Skin epidermis (tissue), 12 donors: ENCODE measurements around the gene CENPP.
"Not testable (repeated sequence)": the region's sequence is repeated elsewhere in the genome, so short reads cannot be mapped to it uniquely, and the experiment has no call there.

Experiments used
- H3K27ac ChIP-seq, 21 experiments: fragments of 200-600 bp; sonication (generic) in 11 of 21; one replicate each; pipeline ENCODE4 v1.5.0; 2020; ENCODE audit warnings: mild to moderate bottlenecking in 3 of 21, inconsistent platforms in 2 of 21, moderate library complexity in 2 of 21
- H3K4me3 ChIP-seq, 7 experiments: fragments of 200-600 bp; sonication (generic) in 2 of 7; one replicate each; pipeline ENCODE4 v1.5.0; 2020; ENCODE audit warnings: inconsistent platforms in 2 of 7, mild to moderate bottlenecking in 2 of 7, moderate library complexity in 1 of 7

Gene CENPP

DNA sequence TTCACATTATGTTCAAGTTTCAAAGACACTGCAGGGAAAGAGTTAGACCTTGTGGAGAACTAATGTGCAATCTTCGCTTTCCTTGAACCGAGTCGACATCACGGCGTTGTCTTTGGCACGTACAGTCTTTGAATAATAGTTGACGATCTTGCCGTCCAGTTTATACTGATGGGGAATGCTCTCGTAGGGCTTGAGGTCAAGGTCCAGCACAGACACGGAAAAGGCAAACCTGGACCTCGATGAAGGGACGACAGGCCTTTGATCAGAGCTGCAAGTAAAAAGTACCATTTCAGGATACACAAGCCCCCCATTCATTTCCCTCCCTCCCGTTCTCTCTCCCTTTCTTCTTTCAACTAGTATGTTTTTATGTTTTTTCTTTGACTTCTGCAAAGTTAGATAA lies 290.0 kb downstream of the CENPP start:
- Histone ChIP-seq H3K27ac (peak overlapping the region in 15 of 21 experiments; percentile 5 to 87 (median 72)), H3K4me3 (no peak overlapping the region)

DNA sequence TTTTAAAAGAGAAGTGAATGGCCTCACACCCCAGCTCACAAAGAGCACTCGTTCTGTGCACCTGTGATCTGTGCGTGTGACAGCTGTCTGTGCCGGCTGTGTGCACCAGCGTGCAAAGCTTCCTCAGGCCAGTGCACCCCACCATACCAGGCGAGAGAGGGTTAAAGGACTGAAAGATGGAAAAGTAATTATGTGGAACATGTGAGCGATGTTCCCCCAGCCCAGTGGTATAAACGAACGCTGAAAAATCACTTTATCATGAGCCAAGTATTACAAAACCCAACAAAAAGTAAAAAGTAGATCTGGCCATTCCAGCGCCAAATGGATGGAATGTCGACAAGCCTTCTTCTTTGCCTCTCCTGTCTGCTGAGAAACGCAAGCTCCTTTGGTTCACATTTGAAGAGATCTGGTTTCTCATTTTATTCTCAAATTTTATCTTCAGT lies 290.5 kb downstream of the CENPP start:
- no peak overlapping the region for H3K4me3 ChIP-seq
- peak overlapping the region in 18 of 21 experiments; percentile 44 to 87 (median 73) for H3K27ac ChIP-seq

GRCh38 chr9:92616655-92617111 lies 290.9 kb downstream of the CENPP start:
- no peak overlapping the region for H3K4me3 ChIP-seq
- peak overlapping the region in 18 of 21 experiments; percentile 40 to 87 (median 74) for H3K27ac ChIP-seq

GRCh38 chr9:92617195-92617813 lies 291.6 kb downstream of the CENPP start:
- Histone ChIP-seq H3K4me3 (no peak overlapping the region), H3K27ac (peak overlapping the region in 20 of 21 experiments; percentile 40 to 87 (median 73))

GRCh38 chr9:92617951-92618510 lies 292.3 kb downstream of the CENPP start:
- H3K4me3 ChIP-seq: no peak overlapping the region
- peak overlapping the region in 18 of 21 experiments; percentile 10 to 87 (median 72) for H3K27ac ChIP-seq

GRCh38 chr9:92618633-92619225 lies 293.0 kb downstream of the CENPP start:
- Histone ChIP-seq H3K4me3 (no peak overlapping the region), H3K27ac (peak overlapping the region in 17 of 21 experiments; percentile 16 to 87 (median 72))

DNA sequence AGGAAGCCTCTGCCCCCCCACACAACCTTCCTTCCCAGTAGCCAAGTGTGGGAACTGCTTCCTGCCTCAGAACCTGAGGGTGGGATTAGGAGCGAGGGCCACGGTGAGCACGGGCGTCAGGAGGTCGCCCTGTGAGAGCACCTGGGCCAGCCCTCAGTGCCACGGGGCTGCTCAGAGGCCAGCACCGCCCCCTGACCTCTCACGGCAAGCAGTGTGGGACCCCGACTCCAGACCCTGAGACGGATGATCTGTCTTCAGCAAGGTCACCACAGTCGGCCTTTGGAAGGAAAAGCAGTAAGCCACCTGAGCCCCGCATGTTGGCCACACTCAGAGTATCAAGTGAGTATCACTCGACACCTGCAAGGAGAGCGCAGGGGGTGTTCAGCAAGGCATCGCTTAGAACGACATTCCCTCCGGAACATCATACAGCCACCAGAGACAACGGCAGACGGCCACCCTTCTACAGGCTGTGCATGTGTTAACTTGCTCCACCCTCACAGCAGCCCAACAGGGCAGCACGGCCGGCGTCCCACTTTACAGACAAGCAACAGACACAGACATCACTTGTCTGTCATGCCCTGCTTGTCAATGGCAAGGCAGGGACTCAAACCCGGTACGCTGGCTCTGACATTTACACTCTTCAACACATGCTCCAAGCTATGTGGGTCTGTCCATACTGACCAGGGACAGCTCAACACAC lies 294.0 kb downstream of the CENPP start:
- Histone ChIP-seq H3K4me3 (no peak overlapping the region), H3K27ac (peak overlapping the region in 2 of 21 experiments; percentile 1 to 16)

- Histone ChIP-seq H3K27ac (peak overlapping the region in 4 of 21 experiments; percentile 6 to 55 (median 28)), H3K4me3 (no peak overlapping the region)
These were observed 295.1 kb downstream of the CENPP start for GRCh38 chr9:92620845-92621244.

DNA sequence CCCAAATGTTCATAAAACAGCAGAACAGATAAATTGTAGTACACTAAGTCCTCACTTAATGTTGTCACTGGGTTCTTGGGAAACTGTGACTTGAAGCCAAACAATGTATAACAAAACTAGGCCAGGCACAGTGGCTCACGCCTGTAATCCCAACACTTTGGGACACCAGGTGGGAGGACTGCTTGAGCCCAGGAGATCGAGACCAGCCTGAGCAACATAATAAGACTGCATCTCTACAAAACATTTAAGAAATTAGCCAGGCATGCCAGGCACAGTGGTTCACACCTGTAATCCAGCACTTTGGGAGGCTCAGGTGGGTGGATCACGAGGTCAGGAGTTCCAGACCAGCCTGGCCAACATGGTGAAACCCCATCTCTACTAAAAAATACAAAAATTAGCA lies 298.2 kb downstream of the CENPP start:
- H3K27ac ChIP-seq: not testable (repeated sequence)

GRCh38 chr9:92626484-92626883 lies 300.7 kb downstream of the CENPP start:
- H3K27ac ChIP-seq: no peak overlapping the region
- no peak overlapping the region for H3K4me3 ChIP-seq

More for the DNA sequence above, 298.2 kb downstream of the CENPP start:
- H3K4me3 ChIP-seq: not testable (repeated sequence)

- H3K27ac ChIP-seq: peak overlapping the region in 1 of 21 experiments; percentile 32
- no peak overlapping the region for H3K4me3 ChIP-seq
These were observed 301.9 kb downstream of the CENPP start for GRCh38 chr9:92627651-92628050.

DNA sequence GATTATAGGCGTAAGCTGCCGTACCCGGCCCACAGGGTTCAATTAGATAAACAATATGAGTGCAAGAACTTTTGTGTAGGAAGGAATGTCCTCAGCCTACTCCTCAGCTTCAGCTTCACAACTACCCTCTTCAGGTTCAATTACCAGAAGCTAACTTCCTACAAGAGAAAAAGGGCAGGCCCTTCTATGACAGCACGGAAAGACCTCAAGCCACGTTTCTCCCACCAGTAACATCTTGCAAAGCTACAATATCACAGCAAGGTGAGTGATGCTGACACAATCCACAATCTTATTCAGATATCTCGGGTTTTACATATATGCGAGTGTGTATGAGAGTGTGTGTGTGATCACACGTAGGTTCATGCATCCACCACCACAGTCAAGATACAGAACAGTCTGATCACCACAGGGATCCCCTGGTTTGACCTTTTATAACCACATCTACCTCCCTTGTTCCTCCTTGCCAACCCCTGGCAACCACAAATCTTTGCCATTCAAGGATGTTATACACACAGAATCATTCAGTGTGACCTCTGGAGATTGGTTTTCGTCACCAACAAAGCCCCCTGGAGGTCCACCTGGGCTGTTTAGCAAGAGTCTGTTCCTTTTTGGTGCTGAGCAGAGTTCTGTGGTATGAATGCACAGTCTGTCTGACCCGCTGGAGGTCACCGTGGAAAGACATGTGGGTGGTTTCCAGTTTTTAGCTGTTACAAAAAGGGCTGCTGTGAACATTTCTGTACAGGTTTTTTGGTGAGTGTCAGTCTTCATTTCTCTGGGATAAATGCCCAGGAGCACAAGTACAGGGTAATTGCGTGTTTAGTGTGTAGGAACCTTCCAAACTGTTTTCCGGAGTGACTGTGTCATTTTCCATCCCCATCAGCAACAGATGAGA lies 305.9 kb downstream of the CENPP start:
- Histone ChIP-seq H3K27ac (peak overlapping the region in 1 of 21 experiments; percentile 44), H3K4me3 (no peak overlapping the region)

- H3K4me3 ChIP-seq: no peak overlapping the region
- H3K27ac ChIP-seq: peak overlapping the region in 2 of 21 experiments; percentile 17 to 44
These were observed 306.9 kb downstream of the CENPP start for GRCh38 chr9:92632641-92633040.

GRCh38 chr9:92633614-92634278 lies 308.0 kb downstream of the CENPP start:
- Histone ChIP-seq H3K27ac (peak overlapping the region in 4 of 21 experiments; percentile 23 to 55 (median 47)), H3K4me3 (no peak overlapping the region)

GRCh38 chr9:92634712-92635605 lies 309.2 kb downstream of the CENPP start:
- Histone ChIP-seq H3K27ac (peak overlapping the region in 9 of 21 experiments; percentile 1 to 55 (median 40)), H3K4me3 (no peak overlapping the region)

- H3K4me3 ChIP-seq: no peak overlapping the region
- peak overlapping the region in 2 of 21 experiments; percentile 5 to 12 for H3K27ac ChIP-seq
These were observed 310.0 kb downstream of the CENPP start for GRCh38 chr9:92635760-92636159.

DNA sequence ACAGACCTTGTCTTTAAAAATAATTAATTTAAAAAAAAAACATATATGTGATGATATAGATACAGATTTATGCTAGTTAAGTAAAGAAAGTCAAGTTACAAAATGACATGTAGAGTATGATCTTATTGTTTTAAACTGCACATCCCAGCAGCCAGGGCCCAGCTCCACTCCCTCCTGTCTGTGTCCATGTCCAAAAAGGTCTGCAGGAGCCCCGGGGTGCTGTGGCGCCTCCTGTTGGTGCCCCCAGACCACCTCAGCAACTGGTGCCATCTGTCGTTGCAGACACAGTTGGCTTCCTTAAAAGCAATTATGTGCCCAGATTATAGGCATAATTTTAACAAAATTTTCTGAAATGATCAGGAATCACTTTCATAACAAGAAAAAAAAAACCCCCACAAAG lies 310.9 kb downstream of the CENPP start:
- no peak overlapping the region for H3K27ac ChIP-seq
- no peak overlapping the region for H3K4me3 ChIP-seq

DNA sequence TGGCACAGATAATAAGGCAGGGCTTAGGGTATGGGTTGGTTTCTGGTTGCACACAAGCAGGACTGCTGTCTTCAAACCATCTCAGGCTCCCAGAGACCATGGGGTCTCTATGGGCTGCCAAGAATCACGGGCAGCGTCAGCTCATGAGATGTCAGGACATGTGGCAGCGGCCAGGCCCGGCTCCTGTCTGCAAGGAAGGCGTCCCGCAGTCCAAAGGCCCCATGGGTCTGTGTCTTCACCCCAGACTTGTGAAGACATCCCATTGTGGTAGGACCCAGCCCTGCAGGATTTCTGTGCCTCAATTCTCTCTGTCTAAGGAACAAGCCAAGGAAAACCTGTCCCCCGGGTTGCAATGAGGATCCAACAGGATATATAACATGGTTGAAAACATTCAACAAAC lies 311.6 kb downstream of the CENPP start:
- no peak overlapping the region for H3K4me3 ChIP-seq
- H3K27ac ChIP-seq: peak overlapping the region in 3 of 21 experiments; percentile 9 to 65 (median 62)
